Activated naive CD8-positive, alpha-beta T cell (primary cell): ENCODE data around the gene RAB17.

Source experiments
- H3K27ac Mint-ChIP-seq: one replicate; pipeline ENCODE4 v1.8.0; 2021; ENCODE audit warnings: mixed read lengths
- H3K27me3 Mint-ChIP-seq: one replicate; pipeline ENCODE4 v1.8.0; 2021; ENCODE audit warnings: mixed read lengths
- H3K36me3 Mint-ChIP-seq: one replicate; pipeline ENCODE4 v1.8.0; 2021; ENCODE audit warnings: mixed read lengths
- H3K4me1 Mint-ChIP-seq: one replicate; pipeline ENCODE4 v1.8.0; 2021; ENCODE audit warnings: low read depth, mixed read lengths
- H3K4me3 Mint-ChIP-seq: one replicate; pipeline ENCODE4 v1.8.0; 2021; ENCODE audit warnings: mild to moderate bottlenecking, mixed read lengths
- H3K9me3 Mint-ChIP-seq: one replicate; pipeline ENCODE4 v1.8.0; 2021; ENCODE audit warnings: low read depth, mixed read lengths

The RAB17 gene, protein sequence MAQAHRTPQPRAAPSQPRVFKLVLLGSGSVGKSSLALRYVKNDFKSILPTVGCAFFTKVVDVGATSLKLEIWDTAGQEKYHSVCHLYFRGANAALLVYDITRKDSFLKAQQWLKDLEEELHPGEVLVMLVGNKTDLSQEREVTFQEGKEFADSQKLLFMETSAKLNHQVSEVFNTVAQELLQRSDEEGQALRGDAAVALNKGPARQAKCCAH

GRCh38 chr2:237590272-237591140, at the start of gene RAB17:
RAB17 (minus strand) TSS chr2:237590734; CDS start chr2:237586154, 4,580 bp downstream.
- H3K9me3 Mint-ChIP-seq, result no peaks in the 10 kb centered on the region
- no peak within 1 kb of the TSS for H3K27ac Mint-ChIP-seq
- no peak within 1 kb of the TSS for H3K4me3 Mint-ChIP-seq
- no peaks in the 10 kb centered on the region for H3K27me3 Mint-ChIP-seq
- H3K4me1 Mint-ChIP-seq, result peaks cover 14% of the 10 kb centered on the region
- H3K36me3 Mint-ChIP-seq, result no peaks in the 10 kb centered on the region

DNA sequence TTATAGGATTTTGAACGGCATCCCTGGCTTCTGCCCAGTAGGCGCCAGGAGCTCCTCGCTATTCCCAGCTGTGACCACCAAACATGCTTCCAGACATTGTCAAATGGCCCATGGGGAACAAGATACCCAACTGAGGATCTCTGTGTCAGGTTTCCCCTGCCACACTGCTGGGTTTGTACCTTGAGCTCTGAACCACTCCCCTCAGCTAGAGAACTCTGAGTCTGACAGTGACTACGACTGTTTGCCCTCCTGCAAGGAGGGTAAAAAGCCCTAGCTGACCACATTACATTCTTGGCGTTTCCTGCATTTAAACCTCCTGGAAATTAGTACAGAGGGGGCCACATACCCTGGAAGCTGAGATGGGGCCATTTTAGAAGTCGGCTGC, 49.3 kb upstream of the RAB17 start:
- no peak overlapping the region for H3K27ac Mint-ChIP-seq
- peaks cover 2% of the 10 kb centered on the region for H3K27me3 Mint-ChIP-seq
- H3K4me1 Mint-ChIP-seq, result peaks cover 5% of the 10 kb centered on the region
- H3K4me3 Mint-ChIP-seq, result no peak overlapping the region
- H3K9me3 Mint-ChIP-seq, result no peaks in the 10 kb centered on the region
- H3K36me3 Mint-ChIP-seq, result peaks cover 3% of the 10 kb centered on the region

DNA sequence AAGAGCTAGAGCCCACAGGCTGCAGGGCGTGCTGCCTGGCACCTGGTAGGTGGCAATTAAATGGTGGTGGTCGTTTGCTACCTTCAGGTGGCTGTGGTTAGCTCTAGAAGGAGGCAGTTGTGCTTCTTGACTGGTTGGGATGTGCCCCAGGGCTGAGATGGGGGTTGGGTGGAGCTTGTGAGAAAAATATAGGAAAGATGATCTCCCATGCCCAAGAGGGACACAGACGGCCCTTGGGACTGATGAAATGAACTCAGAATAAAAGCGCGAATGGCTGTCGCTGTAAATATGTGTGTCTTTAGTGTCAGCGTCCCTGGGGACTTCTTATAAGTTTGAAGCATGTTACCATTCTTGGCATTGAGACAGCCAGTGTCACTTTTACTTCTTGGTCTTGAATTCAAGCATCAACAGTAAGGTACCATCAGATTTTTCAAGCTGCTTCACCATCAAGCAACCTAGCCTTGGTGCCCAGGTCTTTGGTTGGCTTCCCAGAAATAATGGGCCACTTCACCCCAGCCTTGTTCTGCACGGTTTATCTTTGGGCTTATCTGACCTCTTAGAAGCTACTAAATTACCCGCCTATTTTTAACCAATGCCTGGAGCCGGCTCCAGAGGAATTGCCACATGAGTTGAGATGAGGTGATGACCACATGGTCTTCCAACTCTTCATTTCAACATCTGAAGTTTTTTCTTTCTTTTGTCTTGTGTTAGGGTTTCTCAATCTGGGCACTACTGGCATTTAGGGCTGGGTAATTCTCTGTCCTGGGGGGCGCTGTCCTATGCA, 48.7 kb upstream of the RAB17 start:
- Mint-ChIP-seq H3K27me3 (peaks cover 2% of the 10 kb centered on the region), H3K4me3 (no peak overlapping the region), H3K4me1 (peaks cover 5% of the 10 kb centered on the region), H3K9me3 (no peaks in the 10 kb centered on the region), H3K36me3 (peaks cover 4% of the 10 kb centered on the region), H3K27ac (no peak overlapping the region)

GRCh38 chr2:237638176-237638575, 47.6 kb upstream of the RAB17 start:
- Mint-ChIP-seq H3K27me3 (peaks cover 2% of the 10 kb centered on the region), H3K4me1 (peaks cover 5% of the 10 kb centered on the region), H3K36me3 (peaks cover 4% of the 10 kb centered on the region), H3K9me3 (no peaks in the 10 kb centered on the region), H3K4me3 (no peak overlapping the region), H3K27ac (no peak overlapping the region)

DNA sequence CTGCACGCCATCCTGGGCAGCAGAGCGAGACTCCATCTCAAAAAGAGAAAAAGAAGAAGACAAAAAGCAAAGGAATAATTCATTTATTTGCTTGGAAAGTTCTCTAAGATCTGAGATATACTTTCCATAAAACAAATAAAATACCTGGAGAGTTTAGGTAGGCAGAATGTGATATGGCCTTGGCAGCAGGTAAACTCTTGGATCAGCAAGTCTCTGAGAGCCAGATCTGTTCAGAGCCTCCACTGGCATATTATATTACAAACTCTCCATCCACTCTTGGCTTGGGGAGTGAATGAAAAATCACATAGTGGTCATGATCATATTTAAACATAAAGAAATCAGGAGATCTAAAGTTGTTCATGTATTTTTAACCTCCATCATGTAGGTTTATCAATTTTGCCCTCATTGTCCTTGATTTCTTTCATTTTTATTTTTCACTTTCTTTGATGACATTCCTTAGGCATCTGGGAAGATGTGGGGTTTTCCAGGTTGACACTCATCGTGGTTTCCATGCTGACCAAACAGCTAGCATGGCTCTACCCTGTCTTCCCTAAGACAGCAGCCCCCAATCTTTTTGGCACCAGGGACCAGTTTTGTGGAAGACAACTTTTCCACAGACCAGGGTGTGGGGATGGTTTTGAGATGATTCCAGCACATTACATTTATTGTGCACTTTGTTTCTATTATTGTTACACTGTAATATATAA, 47.0 kb upstream of the RAB17 start:
- Mint-ChIP-seq H3K4me3 (no peak overlapping the region), H3K4me1 (peaks cover 5% of the 10 kb centered on the region), H3K36me3 (peaks cover 4% of the 10 kb centered on the region), H3K9me3 (no peaks in the 10 kb centered on the region), H3K27ac (no peak overlapping the region), H3K27me3 (peaks cover 2% of the 10 kb centered on the region)

DNA sequence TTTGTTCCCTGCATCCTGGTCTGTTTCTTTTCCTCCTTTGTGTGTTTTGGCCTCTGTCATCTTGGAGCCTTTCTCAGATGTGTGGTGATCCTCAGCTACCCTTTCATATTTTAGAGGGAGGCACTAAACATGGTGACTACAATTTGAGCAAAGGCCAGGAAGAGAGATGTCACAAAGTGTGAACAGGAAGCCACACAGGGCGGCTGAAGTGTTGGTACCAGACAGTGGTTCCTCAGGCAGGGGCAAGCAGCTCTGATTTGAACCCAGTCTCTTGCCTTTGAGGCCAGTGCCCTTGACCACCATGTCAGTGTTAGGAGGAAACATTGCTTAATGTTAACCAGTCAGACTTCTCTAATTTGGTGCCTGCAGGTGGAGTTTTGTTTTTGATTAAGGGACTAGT, 46.0 kb upstream of the RAB17 start:
- H3K27ac Mint-ChIP-seq, result no peak overlapping the region

DNA sequence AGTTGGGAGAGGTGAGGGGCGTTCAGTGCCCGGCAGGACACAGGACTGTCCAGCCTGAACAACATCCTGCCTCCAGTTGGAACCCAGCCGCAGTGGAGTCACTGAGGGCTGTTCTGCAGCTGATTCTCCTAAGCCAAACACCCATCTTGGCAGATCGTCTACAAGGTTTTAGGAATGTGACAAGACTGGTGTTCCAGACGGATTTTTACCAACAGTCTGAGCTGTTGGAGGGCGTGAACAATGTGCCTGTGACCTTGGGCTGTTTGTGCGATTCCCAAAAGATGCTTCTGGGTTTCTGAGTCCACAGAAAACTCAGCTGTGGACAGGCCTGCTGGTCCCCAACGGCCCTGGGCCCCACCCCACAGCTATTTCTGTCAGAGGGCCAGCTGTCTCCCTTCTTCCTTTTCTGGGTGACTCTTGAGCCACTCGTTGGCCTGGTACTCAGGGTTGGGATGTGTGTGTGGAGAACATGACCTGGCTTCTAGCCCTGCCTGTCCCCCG, 42.6 kb upstream of the RAB17 start:
- no peak overlapping the region for H3K27ac Mint-ChIP-seq
- H3K27me3 Mint-ChIP-seq, result peaks cover 7% of the 10 kb centered on the region
- H3K36me3 Mint-ChIP-seq, result peaks cover 9% of the 10 kb centered on the region
- H3K9me3 Mint-ChIP-seq, result no peaks in the 10 kb centered on the region
- H3K4me3 Mint-ChIP-seq, result no peak overlapping the region
- H3K4me1 Mint-ChIP-seq, result peaks cover 23% of the 10 kb centered on the region

More for the DNA sequence above, 46.0 kb upstream of the RAB17 start:
- Mint-ChIP-seq H3K4me1 (peaks cover 5% of the 10 kb centered on the region), H3K9me3 (no peaks in the 10 kb centered on the region), H3K36me3 (peaks cover 4% of the 10 kb centered on the region), H3K4me3 (no peak overlapping the region), H3K27me3 (peaks cover 2% of the 10 kb centered on the region)

DNA sequence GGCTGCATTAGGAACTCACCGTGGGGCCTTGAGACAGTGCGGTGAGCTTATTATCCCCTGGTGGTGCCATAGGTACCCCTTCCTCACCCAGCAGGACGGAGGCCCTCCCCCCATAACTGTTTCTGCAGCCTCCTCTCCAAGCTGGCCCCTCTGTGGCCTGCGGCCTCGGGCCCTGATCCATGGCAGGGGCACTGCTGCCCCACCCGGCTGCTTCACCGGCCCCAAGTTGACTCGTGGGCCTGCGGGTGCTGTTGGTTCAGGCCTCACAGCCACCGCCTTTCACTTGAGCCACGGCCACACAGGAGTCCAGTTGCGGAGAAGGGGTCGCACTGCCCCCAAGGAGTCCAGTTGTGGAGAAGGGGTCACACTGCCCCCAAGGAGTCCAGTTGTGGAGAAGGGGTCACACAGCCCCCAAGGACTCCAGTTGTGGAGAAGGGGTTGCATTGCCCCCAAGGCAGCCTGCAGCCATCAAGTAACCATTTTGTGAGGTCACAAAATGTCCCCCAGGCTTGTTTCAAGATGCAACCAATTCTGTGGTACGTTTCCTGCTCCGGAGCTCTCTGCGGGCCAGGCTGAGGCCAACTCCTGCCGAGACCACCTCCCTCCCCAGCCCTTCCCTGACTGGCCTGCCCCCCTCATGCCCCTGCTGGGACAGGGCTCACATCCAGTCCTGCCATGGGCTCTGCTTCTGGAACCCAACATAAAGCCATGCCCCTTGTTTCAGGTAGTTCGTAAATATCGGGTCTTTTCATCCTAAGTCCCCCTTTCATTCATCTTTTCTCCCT, 41.5 kb upstream of the RAB17 start:
- Mint-ChIP-seq H3K4me3 (no peak overlapping the region), H3K9me3 (no peaks in the 10 kb centered on the region), H3K36me3 (peaks cover 9% of the 10 kb centered on the region), H3K4me1 (peaks cover 25% of the 10 kb centered on the region), H3K27me3 (peaks cover 7% of the 10 kb centered on the region), H3K27ac (no peak overlapping the region)

- Mint-ChIP-seq H3K27me3 (peaks cover 7% of the 10 kb centered on the region), H3K4me1 (peaks cover 23% of the 10 kb centered on the region)
Measured at GRCh38 chr2:237631007-237631785, 40.7 kb upstream of the RAB17 start.

GRCh38 chr2:237630216-237631000, 39.9 kb upstream of the RAB17 start:
- H3K4me1 Mint-ChIP-seq, result peaks cover 23% of the 10 kb centered on the region
- H3K27me3 Mint-ChIP-seq, result peaks cover 7% of the 10 kb centered on the region
- H3K27ac Mint-ChIP-seq, result no peak overlapping the region
- no peaks in the 10 kb centered on the region for H3K9me3 Mint-ChIP-seq
- no peak overlapping the region for H3K4me3 Mint-ChIP-seq
- H3K36me3 Mint-ChIP-seq, result peaks cover 9% of the 10 kb centered on the region

More at GRCh38 chr2:237631007-237631785, 40.7 kb upstream of the RAB17 start:
- Mint-ChIP-seq H3K27ac (no peak overlapping the region), H3K4me3 (no peak overlapping the region), H3K36me3 (peaks cover 9% of the 10 kb centered on the region), H3K9me3 (no peaks in the 10 kb centered on the region)

GRCh38 chr2:237629739-237630138, 39.2 kb upstream of the RAB17 start:
- peaks cover 23% of the 10 kb centered on the region for H3K4me1 Mint-ChIP-seq
- no peaks in the 10 kb centered on the region for H3K9me3 Mint-ChIP-seq
- no peak overlapping the region for H3K27ac Mint-ChIP-seq
- H3K27me3 Mint-ChIP-seq, result peaks cover 5% of the 10 kb centered on the region
- H3K36me3 Mint-ChIP-seq, result peaks cover 5% of the 10 kb centered on the region
- H3K4me3 Mint-ChIP-seq, result no peak overlapping the region

- Mint-ChIP-seq H3K27ac (no peak overlapping the region), H3K9me3 (no peaks in the 10 kb centered on the region), H3K36me3 (peaks cover 5% of the 10 kb centered on the region), H3K4me3 (no peak overlapping the region), H3K4me1 (peaks cover 23% of the 10 kb centered on the region), H3K27me3 (peaks cover 5% of the 10 kb centered on the region)
Measured at GRCh38 chr2:237629188-237629534, 38.6 kb upstream of the RAB17 start.
